ENCODE measurements around the gene MAPKAPK5. TPM values are rescaled to one million over a fixed set of nuclear protein-coding genes. Genes with fewer than 3 reads are reported as not detected.
"Not testable (repeated sequence)": the region's sequence is repeated elsewhere in the genome, so short reads cannot be mapped to it uniquely, and the experiment has no call there.

Gene MAPKAPK5
- total and polyA plus RNA-seq, 2 of the 13 experiments (the other 11 are each of a cell fraction or from before 2014, with no cell fraction given) = 43.2 to 58.2 TPM

DNA sequence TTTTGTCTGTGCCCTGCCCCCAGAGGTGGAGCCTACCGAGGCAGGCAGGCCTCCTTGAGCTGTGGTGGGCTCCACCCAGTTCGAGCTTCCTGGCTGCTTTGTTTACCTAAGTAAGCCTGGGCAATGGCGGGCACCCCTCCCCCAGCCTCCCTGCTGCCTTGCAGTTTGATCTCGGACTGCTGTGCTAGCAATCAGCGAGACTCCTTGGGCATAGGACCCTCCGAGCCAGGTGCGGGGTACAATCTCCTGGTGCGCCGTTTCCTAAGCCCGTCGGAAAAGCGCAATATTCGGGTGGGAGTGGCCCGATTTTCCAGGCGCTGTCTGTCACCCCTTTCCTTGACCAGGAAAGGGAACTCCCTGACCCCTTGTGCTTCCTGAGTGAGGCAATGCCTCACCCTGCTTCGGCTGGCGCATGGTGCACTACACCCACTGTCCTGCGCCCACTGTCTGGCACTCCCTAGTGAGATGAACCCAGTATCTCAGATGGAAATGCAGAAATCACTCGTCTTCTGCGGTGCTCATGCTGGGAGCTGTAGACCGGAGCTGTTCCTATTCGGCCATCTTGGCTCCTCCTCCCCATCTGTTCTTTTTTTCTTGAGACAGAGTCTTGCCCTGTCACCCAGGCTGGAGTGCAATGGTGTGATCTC is 7.2 kb upstream of the MAPKAPK5 start:
- H4K20me1 ChIP-seq (ENCODE audit: insufficient read depth, low read length); ATAC-seq; H3K9me3 ChIP-seq (ENCODE audit: low read length); FAIRE-seq; BruUV-seq (replicated peaks); H3K4me1 ChIP-seq (ENCODE audit: insufficient read depth, low read length); intact Hi-C loops (cut with micrococcal nuclease; ENCODE audit: unreplicated experiment); H2AFZ ChIP-seq (ENCODE audit: low read length); H3K4me3 ChIP-seq (replicated peaks in 1 of 3; ENCODE audit: insufficient read depth in 1 of 3, low read depth in 2 of 3, low read length in 3 of 3); H3K79me2 ChIP-seq (ENCODE audit: insufficient read depth, low read length); H3K27me3 ChIP-seq (ENCODE audit: control insufficient read depth in 1 of 2, insufficient read depth in 2 of 2, low read length in 2 of 2); DNase-seq (ENCODE audit: low spot score); CTCF ChIA-PET (ENCODE audit: low intra/inter-chr PET ratio, low total read pairs); H3K9ac ChIP-seq (ENCODE audit: insufficient read depth, low read depth, low read length); in situ Hi-C loops (cut with HindIII; ENCODE audit: extremely low pct_ligation_motif_present, low pct_unique_long_range_greater_than_20kb); H3K4me2 ChIP-seq (ENCODE audit: low read depth, low read length); H3K27ac ChIP-seq (ENCODE audit: extremely low read length, insufficient read depth, low read length); H3K36me3 ChIP-seq (replicated peaks in 1 of 2; ENCODE audit: control insufficient read depth in 1 of 2, insufficient read depth in 2 of 2, low read length in 2 of 2); TF ChIP-seq FOXA1 (IDR thresholded peaks at IDR 0.05): not testable (repeated sequence)
- POLR2A ChIA-PET = interaction anchor here (1.3 kb wide), 1 partner anchor 22 kb away, joined by 3 read pairs; no protein-coding TSS in a partner anchor
- WGBS (ENCODE audit: low lambda C conversion rate) = 97% methylated on average over 7 of the region's 22 CpGs
- peak; percentile 41; the same call in 1 of the 2 replicates for TF ChIP-seq FOXA3 (CRISPR knock-in tag; IDR thresholded peaks at IDR 0.05)
- TF ChIP-seq, protein P1, sequence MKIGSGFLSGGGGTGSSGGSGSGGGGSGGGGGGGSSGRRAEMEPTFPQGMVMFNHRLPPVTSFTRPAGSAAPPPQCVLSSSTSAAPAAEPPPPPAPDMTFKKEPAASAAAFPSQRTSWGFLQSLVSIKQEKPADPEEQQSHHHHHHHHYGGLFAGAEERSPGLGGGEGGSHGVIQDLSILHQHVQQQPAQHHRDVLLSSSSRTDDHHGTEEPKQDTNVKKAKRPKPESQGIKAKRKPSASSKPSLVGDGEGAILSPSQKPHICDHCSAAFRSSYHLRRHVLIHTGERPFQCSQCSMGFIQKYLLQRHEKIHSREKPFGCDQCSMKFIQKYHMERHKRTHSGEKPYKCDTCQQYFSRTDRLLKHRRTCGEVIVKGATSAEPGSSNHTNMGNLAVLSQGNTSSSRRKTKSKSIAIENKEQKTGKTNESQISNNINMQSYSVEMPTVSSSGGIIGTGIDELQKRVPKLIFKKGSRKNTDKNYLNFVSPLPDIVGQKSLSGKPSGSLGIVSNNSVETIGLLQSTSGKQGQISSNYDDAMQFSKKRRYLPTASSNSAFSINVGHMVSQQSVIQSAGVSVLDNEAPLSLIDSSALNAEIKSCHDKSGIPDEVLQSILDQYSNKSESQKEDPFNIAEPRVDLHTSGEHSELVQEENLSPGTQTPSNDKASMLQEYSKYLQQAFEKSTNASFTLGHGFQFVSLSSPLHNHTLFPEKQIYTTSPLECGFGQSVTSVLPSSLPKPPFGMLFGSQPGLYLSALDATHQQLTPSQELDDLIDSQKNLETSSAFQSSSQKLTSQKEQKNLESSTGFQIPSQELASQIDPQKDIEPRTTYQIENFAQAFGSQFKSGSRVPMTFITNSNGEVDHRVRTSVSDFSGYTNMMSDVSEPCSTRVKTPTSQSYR (CRISPR knock-in tag; IDR thresholded peaks at IDR 0.05; ENCODE audit: borderline replicate concordance) = peak; percentile 75; the same call in 1 of the 2 replicates
- peak; percentile 73 for TF ChIP-seq FOXA1 (CRISPR knock-in tag; IDR thresholded peaks at IDR 0.05)

DNA sequence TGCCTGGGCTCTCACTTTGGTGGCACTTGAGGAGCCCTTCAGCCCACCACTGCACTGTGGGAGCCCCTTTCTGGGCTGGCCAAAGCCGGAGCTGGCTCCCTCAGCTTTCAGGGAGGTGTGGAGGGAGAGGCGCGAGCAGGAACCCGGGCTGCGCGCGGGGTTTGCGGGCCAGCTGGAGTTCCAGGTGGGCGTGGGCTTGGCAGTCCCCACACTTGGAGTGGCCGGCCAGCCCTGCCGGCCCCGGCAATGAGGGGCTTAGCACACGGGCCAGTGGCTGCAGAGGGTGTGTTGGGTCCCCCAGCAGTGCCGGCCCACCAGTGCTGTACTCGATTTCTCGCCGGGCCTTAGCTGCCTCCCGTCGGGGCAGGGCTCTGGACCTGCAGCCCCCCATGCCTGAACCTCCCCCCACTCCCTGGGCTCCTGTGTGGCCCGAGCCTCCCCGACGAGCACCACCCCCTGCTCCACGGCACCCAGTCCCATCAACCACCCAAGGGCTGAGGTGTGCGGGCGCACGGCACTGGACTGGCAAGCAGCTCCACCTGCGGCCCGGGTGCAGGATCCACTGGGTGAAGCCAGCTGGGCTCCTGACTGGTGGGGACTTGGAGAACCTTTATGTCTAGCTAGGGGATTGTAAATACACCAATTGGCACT is 6.4 kb upstream of the MAPKAPK5 start:
- FAIRE-seq; H3K79me2 ChIP-seq (ENCODE audit: insufficient read depth, low read length); H3K36me3 ChIP-seq (replicated peaks in 1 of 2; ENCODE audit: control insufficient read depth in 1 of 2, insufficient read depth in 2 of 2, low read length in 2 of 2); H3K27ac ChIP-seq (ENCODE audit: extremely low read length, insufficient read depth, low read length); in situ Hi-C loops (cut with HindIII; ENCODE audit: extremely low pct_ligation_motif_present, low pct_unique_long_range_greater_than_20kb); CTCF ChIA-PET (ENCODE audit: low intra/inter-chr PET ratio, low total read pairs); H3K9me3 ChIP-seq (ENCODE audit: low read length); intact Hi-C loops (cut with micrococcal nuclease; ENCODE audit: unreplicated experiment); H3K27me3 ChIP-seq (ENCODE audit: control insufficient read depth in 1 of 2, insufficient read depth in 2 of 2, low read length in 2 of 2); H4K20me1 ChIP-seq (ENCODE audit: insufficient read depth, low read length); H3K4me3 ChIP-seq (replicated peaks in 1 of 3; ENCODE audit: insufficient read depth in 1 of 3, low read depth in 2 of 3, low read length in 3 of 3); BruUV-seq (replicated peaks); H3K9ac ChIP-seq (ENCODE audit: insufficient read depth, low read depth, low read length); H3K4me2 ChIP-seq (ENCODE audit: low read depth, low read length); ATAC-seq; H2AFZ ChIP-seq (ENCODE audit: low read length); DNase-seq (ENCODE audit: low spot score): not testable (repeated sequence)
- peaks cover 17% of the 10 kb centered on the region for H3K4me1 ChIP-seq (ENCODE audit: insufficient read depth, low read length)
- WGBS (ENCODE audit: low lambda C conversion rate) = 94% methylated on average over 18 of the region's 28 CpGs
- POLR2A ChIA-PET = interaction anchor here (1.3 kb wide), 1 partner anchor 23 kb away, joined by 3 read pairs; no protein-coding TSS in a partner anchor

Data from HepG2 (cell line).